ENCODE data around the gene VMAC. TPM values are rescaled to one million over a fixed set of nuclear protein-coding genes. Genes with fewer than 3 reads are reported as not detected.

The VMAC gene
- total and polyA plus RNA-seq, 2 of the 13 experiments (the other 11 are each of a cell fraction or from before 2014, with no cell fraction given) = 2.4 TPM

- no peak for TF ChIP-seq ZNF180 (CRISPR knock-in tag; IDR thresholded peaks at IDR 0.05; ENCODE audit: borderline replicate concordance, low read depth)
- no peak for TF ChIP-seq AGO1 (IDR thresholded peaks at IDR 0.05; ENCODE audit: low read depth, low read length, poor library complexity, severe bottlenecking)
These were observed 30.3 kb downstream of the VMAC start (continued) for GRCh38 chr19:5934774-5935472.

- TF ChIP-seq PTBP1 (IDR thresholded peaks at IDR 0.05; ENCODE audit: low read depth, low read length, poor library complexity, severe bottlenecking) (no peak), AGO2 (optimal IDR thresholded peaks at IDR 0.05; ENCODE audit: low read depth, low read length) (peak; percentile 62), ZNF883 (CRISPR knock-in tag; IDR thresholded peaks at IDR 0.05; ENCODE audit: not compliant biosample characterization) (peak; percentile 17)
- no peak overlapping the region for H3K4me3 ChIP-seq (replicated peaks in 1 of 3; ENCODE audit: insufficient read depth in 1 of 3, low read depth in 2 of 3, low read length in 3 of 3)
- no peaks in the 10 kb centered on the region for H3K27me3 ChIP-seq (ENCODE audit: control insufficient read depth in 1 of 2, insufficient read depth in 2 of 2, low read length in 2 of 2)
- DNase-seq (ENCODE audit: low spot score) (no peak), ATAC-seq (no peak), FAIRE-seq (no peak)
- POLR2A ChIA-PET = no interaction called here
- H3K9ac ChIP-seq (ENCODE audit: insufficient read depth, low read depth, low read length) = no peak overlapping the region
- no peak overlapping the region for H2AFZ ChIP-seq (ENCODE audit: low read length)
- 97% methylated on average over 18 of the region's 25 CpGs for WGBS (ENCODE audit: low lambda C conversion rate)
- peaks cover 41% of the 10 kb centered on the region for H3K79me2 ChIP-seq (ENCODE audit: insufficient read depth, low read length)
- H3K9me3 ChIP-seq (ENCODE audit: low read length) = no peaks in the 10 kb centered on the region
- intact Hi-C loops (cut with micrococcal nuclease; ENCODE audit: unreplicated experiment) (no loop called here), in situ Hi-C loops (cut with HindIII; ENCODE audit: extremely low pct_ligation_motif_present, low pct_unique_long_range_greater_than_20kb) (no loop called here)
- CTCF ChIA-PET (ENCODE audit: low intra/inter-chr PET ratio, low total read pairs) = no interaction called here
- H3K4me2 ChIP-seq (ENCODE audit: low read depth, low read length) = no peak overlapping the region
- no TSS peak for BruUV-seq (replicated peaks)
- no peak overlapping the region for H3K27ac ChIP-seq (ENCODE audit: extremely low read length, insufficient read depth, low read length)
- H3K4me1 ChIP-seq (ENCODE audit: insufficient read depth, low read length) = no peaks in the 10 kb centered on the region
- H4K20me1 ChIP-seq (ENCODE audit: insufficient read depth, low read length) = peaks cover 48% of the 10 kb centered on the region; the same call in 1 of the 2 replicates
- H3K36me3 ChIP-seq (replicated peaks in 1 of 2; ENCODE audit: control insufficient read depth in 1 of 2, insufficient read depth in 2 of 2, low read length in 2 of 2) = peaks cover 51 to 88% of the 10 kb centered on the region in 2 experiments
These were observed 31.0 kb downstream of the VMAC start for GRCh38 chr19:5935473-5936291.
